GM18861 (cell line): Measurements from ENCODE around the gene GBP7.
A peak's percentile ranks its signal among the peaks of the same experiment; 100 is the strongest.
"Not testable (repeated sequence)": the region's sequence is repeated elsewhere in the genome, so short reads cannot be mapped to it uniquely, and the experiment has no call there.

Experiments used
- ATAC-seq: cut with Tn5 transposase; IDR thresholded peaks from one replicate; pipeline ENCODE4 v1.9.1; 2021; ENCODE audit not compliant: unreplicated experiment

GBP7 gene, protein sequence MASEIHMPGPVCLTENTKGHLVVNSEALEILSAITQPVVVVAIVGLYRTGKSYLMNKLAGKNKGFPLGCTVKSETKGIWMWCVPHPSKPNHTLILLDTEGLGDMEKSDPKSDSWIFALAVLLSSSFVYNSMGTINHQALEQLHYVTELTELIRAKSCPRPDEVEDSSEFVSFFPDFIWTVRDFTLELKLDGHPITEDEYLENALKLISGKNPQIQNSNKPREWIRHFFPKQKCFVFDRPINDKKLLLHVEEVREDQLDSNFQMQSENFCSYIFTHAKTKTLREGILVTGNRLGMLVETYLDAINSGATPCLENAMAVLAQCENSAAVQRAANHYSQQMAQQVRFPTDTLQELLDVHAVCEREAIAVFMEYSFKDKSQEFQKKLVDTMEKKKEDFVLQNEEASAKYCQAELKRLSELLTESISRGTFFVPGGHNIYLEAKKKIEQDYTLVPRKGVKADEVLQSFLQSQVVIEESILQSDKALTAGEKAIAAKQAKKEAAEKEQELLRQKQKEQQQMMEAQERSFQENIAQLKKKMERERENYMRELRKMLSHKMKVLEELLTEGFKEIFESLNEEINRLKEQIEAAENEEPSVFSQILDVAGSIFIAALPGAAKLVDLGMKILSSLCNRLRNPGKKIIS

DNA sequence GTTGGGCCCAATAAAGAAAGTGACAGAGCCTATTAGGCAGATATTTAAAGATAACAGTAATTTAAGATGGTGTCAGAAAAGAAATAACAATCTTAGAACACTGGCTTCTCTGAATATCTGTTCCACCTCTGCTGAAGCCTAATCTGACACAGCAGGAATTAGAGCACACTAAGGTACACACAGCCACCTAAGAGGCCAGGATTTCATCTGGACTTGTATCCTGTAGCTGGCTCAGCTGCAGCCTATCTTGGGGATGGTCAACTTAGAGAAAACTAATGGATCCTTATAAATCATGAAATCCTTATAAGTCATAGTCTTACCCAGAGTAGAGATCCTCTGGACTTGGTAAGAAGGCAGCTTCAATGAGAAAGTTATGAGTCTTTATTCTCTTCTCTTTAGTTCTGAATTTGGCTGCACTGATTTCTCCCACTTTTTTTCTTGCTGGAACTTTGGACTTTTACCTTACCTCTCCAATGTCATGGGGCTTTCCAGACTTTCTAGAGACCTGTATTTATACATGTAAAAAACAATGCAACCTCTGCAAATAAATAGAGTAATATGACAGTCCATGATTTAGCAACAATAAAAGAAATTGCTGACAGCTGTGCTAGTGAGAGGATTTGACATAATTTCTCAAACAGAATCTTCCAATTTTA is at the start of gene GBP7:
GBP7 (minus strand) TSS at position 403 of the 656 bp plus-strand sequence. CDS start 4,068 bp downstream, outside the sequence.
- ATAC-seq, result no peak

DNA sequence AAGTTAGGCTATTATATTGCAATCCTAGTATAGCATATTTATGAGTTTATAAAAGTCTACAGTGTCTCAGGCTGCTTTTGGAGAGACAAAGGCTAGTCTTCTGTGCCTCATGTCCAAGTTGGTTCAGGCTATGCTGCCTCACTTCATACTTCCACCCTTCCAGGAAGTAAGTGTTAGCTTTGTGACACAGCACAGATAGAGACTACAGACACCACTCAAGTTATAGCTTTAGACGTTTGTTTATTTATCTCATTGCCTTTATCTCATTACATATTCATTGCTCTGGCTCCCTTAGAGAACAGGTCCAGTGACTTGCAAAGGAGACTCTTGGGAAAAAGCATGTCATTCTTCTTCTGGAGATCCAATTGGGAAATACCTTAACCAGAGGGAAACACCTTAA is 45.5 kb upstream of the GBP7 start:
- no peak for ATAC-seq

DNA sequence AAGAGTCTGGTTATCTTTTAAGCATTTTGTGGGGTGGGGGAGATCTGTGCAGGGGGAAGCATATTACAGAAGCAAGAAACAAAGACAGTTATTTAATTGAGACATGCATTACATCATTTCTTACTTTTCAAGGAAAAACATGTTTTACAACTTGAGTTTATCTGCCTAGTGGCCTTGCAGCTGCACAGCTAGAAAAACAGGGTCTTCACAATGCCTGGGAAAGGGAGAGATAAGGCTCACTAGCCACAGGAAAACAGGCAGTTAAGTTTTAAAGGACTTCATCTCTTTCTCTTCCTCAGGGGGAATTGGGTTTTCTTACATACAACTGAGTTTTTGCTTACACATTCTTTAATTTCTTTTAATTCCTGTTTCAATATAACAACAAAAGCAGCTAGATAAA is 44.0 kb upstream of the GBP7 start:
- ATAC-seq, result not testable (repeated sequence)

DNA sequence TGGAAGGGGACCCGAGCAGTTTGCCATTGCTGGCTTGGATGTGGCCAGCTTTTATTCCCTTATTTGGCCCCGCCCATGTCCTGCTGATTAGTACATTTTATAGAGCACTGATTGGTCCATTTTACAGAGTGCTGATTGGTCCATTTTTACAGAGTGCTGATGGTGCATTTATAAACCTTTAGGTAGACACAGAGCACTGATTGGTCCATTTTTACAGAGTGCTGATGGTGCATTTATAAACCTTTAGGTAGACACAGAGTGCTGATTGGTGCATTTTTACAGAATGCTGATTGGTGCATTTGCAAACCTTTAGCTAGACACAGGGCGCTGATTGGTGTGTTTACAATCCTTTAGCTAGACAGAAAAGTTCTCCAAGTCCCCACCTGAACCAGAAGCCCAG is 43.1 kb upstream of the GBP7 start:
- ATAC-seq, result not testable (repeated sequence)

DNA sequence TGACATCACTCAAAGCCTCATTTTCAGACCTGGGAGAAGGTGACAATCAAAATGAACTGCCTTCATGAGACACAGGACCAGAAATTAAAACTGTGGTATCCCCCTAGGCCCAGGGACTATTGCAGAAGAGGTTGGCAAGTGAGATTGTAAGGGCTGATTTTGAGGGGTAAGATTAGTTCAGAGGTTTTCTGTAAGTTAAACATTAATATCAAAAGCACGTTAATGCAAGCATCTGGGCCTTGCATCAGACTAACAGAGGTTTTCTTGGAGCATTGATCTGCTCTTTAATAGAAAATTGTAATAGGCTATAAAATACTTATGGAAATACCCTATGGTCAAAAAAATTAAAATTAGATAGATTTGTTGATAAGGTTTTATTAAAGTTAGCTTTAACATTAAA is 37.5 kb upstream of the GBP7 start:
- no peak for ATAC-seq

DNA sequence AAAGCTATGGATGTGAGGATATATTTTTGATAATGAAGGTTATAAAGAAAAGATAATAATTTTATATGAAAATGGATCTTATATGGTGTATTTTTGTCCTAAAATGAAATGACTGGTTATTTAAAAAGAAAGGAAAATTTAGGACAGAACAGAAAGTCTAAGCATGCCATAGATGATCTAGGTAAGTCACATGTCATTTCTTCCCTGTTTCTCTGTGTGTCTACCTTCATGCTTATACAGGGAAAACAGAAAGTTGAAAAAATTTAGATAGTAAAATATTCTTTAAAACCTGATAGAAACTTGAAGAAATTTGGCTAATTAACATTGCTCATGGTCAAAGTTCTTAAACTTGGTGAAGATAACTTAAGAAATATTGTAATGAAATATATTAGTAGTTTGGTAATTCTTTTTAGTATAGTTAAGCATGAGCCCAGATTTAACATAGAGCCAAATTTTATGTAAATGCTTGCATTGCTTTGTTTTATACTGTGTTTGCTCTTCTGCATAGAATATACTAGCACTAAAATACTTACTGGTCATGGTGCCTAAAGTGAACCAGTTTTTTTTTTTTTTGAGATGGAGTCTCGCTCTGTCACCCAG is 35.3 kb upstream of the GBP7 start:
- no peak for ATAC-seq

DNA sequence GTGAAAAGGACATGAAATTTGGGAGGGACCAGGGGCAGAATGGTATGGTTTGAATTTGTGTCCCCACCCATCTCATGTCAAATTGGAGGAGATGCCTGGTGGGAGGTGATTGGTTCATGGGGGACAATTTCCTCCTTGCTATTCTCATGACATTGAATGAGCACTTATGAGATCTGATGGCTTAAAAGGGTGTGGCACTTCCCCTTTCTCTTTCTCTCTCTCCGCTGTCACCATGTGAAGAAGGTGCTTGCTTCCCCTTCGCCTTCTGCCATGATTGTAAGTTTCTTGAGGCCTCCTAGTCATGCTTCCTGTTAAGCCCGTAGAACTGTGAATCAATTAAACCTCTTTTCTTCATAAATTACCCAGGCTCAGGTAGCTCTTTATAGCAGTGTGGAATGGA is 30.6 kb upstream of the GBP7 start:
- no peak for ATAC-seq

DNA sequence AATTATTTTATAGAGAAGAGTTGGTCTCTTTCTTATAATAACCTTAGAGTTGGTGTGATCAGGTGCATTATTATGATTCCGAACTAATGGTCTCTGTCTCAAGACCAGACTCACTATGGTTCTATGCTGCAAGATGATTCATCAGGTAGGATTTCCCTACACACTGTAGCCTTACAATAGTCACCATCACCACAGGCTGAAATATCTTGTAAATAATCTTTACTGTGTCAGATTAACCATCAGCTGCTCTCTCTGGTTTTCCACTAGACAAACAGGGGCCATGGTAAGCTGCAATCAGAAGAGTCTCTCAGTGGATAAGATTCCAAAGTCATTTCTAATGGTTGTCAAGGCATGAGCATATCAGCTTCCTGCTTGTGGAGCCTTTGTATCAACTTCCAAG is 27.4 kb upstream of the GBP7 start:
- ATAC-seq, result no peak

DNA sequence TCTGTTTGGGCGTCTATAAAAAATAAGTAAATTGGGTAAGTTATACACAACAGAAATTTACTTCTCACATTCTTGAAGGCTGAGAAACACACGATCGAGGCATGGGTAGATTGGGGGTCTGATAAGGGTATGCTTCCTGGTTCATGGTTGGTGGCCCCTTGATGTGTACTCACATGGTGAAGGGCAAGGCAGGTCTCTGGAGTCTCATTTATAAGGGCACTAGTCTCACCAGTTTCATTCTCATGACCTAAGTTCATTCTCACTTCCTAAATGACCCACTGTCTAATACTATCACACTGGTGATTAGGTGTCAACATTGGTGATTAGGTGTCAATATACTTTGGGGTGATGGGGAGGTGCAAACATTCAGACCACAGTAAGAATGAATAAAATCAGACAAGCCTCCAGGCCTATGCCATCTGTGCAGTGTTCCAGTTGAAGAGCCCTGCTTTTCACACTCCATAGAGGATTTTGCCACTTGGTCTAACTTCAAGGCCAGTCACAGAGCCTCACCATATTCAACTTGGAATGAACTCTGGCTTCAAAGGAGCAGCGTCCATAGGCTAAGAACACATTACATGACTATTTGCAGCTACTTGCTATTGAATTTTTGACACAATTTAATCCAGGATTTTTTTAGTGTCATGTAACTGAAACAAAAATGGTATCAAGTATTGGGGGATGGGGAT is 25.4 kb upstream of the GBP7 start:
- peak; percentile 85 for ATAC-seq

DNA sequence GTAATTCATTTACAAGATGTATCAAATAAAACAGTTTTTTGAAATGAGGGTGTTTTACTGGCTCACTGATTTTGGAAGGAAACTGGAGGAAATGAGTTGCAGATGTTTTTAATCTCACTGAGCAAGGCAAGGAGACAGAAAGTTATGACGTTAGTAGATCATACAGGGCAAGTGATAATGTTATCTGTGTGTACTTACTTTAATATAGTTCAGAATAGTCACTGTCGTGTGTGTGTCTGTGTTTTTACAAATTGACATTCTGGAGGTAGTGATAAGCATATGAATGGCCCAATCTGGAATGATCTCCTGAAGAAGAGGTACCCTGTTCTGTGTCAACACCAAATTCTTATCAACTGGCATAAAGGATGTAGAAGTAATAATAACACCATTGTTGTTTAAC is 24.9 kb upstream of the GBP7 start:
- no peak for ATAC-seq

DNA sequence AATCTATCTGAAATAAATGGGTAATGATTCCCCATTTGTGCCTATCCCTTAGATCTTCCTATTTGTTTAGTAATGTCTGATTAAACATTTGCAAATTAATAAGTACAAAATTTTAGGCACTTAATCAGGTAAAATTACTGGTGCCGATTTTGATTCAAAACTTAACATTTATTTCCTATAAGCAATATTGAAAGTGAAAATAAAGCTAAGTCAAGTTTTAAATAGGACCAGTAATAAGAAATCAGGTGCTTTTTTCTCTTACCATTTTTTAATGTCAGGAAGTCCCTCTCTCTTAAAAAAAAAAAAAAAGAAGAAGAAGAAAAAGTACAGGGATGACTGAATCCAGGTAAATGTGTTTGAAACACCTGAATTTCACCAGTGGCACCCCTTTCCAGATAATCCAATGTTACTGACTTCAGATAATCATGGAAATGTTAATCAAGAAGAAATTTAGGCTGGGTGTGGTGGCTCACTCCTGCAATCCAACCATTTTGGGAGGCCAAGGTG is 23.8 kb upstream of the GBP7 start:
- no peak for ATAC-seq

DNA sequence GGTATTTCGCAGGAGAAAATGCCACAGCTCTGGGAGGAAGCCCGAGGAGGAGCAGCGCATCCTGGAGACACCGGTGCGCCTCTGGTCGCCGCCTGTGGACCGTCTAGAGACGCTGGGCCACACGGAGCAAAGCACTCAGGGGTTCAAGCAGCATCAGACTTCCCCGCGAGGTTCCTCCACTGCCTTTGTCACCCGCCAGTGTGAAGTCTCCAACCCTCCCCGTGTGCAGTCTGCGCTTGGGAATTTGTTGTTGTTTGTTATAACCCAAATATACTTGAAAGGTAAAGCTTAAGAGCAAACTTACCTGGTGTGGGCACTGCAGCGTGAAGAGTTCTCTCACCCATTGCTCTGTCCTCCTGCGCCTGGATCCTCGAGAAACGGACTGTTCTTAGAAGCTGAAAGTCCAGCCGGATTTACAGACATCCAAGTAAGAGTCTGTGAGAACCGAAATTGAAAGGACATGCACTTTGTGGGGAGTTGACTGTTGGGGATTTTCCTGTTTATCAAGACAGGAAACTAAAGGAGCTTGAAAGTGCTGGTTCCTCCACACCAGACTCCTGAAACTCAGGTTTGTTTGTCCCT is 22.8 kb upstream of the GBP7 start, which contains the start of gene GBP4:
GBP4 (minus strand) TSS at position 452 of the 582 bp plus-strand sequence; CDS start at position 344, 108 bp downstream.
- ATAC-seq, result peak; percentile 42

DNA sequence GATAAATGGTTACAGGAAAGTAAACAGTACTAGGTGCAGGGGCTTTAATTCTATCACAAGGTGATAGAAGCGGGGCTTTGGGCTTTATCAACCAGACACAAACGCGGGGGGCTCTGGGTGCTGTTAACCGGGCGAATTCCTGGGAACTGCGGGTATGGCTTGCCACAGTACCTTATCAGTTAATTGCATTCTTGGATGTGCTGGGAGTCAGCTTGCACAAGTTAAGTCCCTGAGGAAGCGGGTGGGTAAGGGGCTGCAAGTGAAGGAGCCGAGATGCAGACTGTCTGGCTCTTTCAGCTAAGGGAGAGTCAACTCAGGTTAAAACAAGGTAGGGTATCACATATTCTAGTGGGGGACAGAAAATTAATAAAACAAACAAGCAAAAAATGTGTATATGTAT is 22.3 kb upstream of the GBP7 start:
- ATAC-seq, result no peak

DNA sequence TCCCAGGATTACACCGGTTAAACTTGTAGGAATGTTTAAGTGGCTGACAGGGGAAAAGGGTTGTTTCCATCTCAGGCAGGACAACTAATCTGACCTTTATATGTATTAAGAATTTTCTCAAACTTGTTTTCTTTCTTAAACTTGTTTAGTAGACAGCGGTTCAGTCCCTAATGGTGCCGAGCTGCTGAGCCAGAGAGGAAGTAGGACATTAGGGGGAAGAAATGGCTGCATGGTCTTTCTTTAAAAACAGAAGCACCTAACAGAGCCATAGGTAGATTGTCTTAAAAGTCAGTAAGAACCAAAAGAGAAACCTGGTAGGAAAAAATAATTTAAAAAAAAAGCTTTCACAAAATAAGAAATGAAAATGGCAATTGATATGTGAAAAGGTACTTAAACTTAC is 19.7 kb upstream of the GBP7 start:
- no peak for ATAC-seq

DNA sequence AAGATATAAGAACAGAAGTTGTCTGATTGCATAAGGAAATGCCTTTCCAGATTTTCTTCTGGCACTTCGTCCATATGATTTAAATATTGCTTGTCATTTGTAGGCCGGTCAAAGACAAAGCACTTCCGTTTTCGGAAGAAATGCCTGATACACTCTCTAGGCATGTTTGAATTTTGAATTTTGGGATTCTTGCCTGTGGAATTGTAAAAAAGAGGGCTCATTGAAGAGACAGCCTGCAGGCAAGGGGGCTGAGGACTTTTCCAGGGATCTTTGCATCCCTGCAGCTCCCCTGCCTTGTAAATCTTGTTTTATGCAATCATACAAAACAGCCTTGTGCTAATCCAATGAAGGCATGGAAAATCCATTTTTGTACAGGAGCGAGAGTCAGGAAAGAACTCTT is 15.5 kb upstream of the GBP7 start:
- ATAC-seq, result no peak

DNA sequence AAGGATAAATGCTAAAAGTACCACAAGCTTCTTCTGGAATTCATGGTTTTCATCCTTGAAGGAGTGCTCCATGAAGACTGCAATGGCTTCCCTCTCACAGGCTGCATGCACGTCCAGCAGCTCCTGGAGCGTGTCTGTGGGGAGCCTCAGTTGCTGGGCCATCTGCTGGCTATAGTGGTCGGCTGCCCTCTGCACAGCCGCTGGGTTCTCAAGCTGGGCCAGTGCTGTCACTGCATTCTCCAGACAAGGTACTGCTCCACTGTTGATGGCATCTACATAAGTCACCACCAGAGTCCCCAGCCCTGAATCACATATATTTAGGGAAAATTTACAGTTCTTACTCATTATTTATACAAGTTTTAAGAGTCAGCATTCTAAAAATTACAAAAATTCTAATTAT is 14.2 kb upstream of the GBP7 start:
- no peak for ATAC-seq

DNA sequence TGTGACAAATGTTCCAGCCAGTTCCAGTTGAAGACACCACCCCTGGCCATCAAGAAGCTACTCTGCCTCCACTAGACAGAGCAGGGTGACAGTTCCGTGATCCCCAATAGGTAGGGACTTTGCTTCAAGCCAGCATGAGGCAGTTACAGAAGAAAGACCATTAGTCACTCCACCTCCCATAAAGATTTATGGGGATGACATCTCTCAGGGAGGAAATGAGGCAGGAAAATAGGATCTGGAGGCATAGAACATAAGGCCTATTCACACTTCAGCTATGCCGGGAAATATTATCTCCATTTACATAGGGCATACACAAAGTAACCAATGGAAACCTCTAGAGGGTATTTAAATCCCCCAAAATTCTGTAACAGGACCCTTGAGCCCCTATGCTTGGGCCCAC is 3.5 kb upstream of the GBP7 start:
- ATAC-seq, result no peak

DNA sequence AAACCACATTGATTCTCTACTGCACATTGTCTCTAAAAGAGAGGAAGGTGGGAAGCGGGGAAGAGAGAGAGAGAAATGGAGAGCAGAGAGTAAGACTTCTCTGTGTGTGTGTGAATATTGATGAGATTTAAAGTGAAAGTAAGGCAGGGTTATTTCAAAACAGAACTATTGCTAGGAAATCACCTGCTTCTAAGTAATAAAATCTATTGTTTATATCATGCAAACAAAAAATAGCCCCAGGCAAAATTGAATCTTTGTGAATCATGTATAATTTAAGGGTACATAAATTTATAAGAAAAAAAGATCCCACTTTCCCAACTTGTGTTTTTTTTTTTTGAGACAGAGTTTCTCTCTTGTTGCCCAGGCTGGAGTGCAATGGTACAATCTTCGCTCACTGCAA is 1.2 kb upstream of the GBP7 start:
- ATAC-seq, result no peak

DNA sequence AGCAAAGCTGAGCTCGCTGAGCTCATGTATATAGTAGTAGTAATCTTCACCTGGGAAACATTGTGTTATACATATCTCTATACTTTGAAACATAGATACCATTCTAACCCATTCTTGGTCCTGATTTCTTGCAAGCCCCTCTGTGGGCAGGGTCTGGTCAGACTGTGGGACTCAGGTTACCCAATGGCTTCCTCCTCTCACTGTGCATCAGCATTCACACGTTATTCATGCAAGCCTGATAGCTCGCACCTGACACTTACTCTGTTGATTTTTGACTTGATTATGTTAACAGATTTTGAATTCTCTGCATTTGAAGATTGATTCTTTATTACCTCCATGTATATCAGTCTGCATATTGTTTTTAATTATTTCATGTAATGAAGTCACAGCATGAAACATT is 1.3 kb downstream of the GBP7 start:
- ATAC-seq, result no peak

DNA sequence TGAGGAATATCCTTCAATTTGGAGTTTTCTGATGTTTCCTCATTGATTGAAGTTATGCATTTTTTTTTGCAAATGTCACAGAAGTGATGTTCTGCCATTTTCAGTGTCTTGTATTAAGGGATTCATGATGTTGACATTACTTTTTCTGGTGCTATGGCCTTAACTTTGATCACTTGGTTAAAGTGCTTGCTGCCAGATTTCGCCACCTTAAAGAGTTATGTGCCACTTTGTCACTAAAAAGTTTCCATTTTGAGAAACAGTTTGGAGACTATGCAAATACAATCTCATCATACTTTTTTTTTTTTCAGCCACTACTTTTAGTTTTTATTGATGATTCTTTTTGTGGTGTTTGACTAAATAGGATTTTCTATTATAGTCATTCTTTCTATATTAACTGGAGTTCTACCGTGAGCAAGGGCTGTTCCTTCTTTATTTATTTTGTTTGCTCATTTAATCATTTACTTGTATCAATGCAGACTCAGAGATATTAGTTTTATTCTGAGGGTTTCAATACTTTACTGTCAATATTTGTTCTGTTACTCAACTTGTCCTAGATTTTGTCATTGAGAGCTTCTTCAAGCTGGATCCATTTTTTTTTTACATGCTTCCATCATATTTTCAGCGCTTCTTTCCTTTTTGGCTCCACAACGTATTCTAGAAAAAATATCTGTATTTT is 3.2 kb downstream of the GBP7 start:
- no peak for ATAC-seq
